ENCODE measurements around the gene GAK.

GRCh38 chr4:819401-820229 is 112.5 kb downstream of the GAK start:
- TF ChIP-seq, protein P1, sequence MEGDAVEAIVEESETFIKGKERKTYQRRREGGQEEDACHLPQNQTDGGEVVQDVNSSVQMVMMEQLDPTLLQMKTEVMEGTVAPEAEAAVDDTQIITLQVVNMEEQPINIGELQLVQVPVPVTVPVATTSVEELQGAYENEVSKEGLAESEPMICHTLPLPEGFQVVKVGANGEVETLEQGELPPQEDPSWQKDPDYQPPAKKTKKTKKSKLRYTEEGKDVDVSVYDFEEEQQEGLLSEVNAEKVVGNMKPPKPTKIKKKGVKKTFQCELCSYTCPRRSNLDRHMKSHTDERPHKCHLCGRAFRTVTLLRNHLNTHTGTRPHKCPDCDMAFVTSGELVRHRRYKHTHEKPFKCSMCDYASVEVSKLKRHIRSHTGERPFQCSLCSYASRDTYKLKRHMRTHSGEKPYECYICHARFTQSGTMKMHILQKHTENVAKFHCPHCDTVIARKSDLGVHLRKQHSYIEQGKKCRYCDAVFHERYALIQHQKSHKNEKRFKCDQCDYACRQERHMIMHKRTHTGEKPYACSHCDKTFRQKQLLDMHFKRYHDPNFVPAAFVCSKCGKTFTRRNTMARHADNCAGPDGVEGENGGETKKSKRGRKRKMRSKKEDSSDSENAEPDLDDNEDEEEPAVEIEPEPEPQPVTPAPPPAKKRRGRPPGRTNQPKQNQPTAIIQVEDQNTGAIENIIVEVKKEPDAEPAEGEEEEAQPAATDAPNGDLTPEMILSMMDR (IDR thresholded peaks at IDR 0.05; ENCODE audit: borderline replicate concordance, extremely low read depth, low read length, poor library complexity, severe bottlenecking), result no peak
- no peak for TF ChIP-seq EZH2 (IDR thresholded peaks at IDR 0.05; ENCODE audit: borderline replicate concordance, low read depth, low read length, severe bottlenecking)
